Endometrial microvascular endothelial cells (primary cell): Measurements from ENCODE around the gene BHLHE40. TPM values are rescaled to one million over a fixed set of nuclear protein-coding genes. Genes with fewer than 3 reads are reported as not detected.
"Not testable (repeated sequence)": the region's sequence is repeated elsewhere in the genome, so short reads cannot be mapped to it uniquely, and the experiment has no call there.

Experiments
- in situ Hi-C: cut with HindIII; loops from 2 replicates; pipeline ENCODE4 v1.10.0; 2017; ENCODE audit warnings: low sequenced_read_pairs, low pct_unique_long_range_greater_than_20kb; ENCODE audit errors: inconsistent ontology term
- total RNA-seq: library from RNA; depleted of rRNA; stranded (reverse); fragments of >200 nt; gene quantifications from one replicate; pipeline ENCODE4 v1.2.3, GENCODE V29; 2015; ENCODE audit errors: inconsistent ontology term

BHLHE40 gene
- total RNA-seq, 1 donor from 2014 or later = 20.8 TPM

DNA sequence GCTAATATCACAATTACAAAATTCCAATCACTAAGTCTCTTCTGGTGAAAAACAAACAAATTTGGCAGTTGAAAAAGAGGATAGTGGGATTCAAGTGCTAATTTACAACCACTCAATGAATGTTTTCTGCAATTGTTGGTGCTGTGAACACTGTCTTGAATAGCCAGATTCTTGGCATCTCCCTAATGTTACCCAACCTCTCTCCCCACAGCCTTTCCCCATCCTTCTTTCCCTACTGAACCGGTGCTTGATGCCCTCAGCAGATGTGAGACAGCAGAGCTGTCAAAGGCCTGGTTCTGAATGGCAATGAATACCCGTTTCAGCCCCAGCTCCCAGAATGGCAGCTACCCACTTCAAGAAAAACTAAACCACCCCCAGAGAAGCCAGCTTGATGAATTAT lies 22.5 kb upstream of the BHLHE40 start:
- in situ Hi-C loops = no loop called here

DNA sequence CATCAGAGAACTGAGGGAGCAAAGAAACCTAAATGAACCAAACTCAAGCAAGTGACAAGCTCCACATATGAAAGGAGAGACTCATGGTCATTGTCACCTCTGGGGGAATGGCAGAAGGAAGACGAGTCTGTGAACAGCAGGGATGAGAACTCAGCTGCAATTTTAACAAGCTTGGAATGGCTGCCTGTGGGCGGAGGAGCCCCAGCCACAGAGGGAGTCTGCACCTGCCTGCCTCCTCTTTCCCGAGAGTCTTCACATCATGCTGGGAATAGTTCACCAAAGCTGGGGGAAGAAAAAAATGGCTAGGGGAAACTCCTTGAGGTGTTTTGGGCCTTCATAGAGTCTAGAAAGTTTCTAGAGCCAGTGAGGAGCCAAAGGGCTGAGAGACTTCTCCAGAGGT lies 21.3 kb upstream of the BHLHE40 start:
- in situ Hi-C loops = no loop called here

DNA sequence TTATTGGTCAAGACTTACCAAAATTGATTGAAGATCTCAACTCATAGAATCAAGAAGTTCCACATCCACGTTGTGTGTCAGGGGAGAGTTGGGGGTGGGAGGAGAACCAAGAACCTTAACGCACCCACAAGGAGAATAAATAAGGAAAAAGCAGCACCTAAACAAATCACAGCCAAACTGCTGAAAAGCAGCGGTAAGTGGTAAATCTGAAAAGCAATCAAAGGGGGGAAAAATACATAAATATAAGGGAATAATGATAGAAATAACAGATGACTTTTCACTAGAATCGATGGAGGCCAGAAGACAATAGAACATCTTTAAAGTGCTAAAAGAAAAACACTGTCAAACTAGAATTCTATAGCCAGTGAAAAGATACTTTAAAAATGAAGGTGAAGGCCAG lies 20.1 kb upstream of the BHLHE40 start:
- in situ Hi-C loops = no loop called here

GRCh38 chr3:4961865-4962264 lies 17.4 kb upstream of the BHLHE40 start:
- in situ Hi-C loops = not testable (repeated sequence)

GRCh38 chr3:4963669-4964570 lies 15.3 kb upstream of the BHLHE40 start:
- in situ Hi-C loops = no loop called here

DNA sequence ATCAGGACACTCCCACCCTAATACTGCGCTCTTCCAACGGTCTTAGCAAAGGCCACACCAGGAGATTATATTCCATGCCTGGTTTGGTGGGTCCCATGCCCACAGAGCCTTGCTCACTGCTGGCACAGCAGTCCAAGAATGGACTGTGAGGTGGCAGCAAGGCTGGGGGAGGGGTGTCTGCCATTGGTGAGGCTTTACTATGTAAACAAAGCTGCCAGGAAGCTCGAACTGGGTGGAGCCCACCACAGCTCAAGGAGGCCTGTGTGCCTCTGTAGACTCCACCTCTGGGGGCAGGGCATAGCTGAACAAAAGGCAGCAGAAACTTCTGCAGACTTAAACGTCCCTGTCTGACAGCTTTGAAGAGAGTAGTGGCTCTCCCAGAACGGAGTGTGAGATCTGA lies 13.2 kb upstream of the BHLHE40 start:
- in situ Hi-C loops = not testable (repeated sequence)

- in situ Hi-C loops = not testable (repeated sequence)
These were observed 11.6 kb upstream of the BHLHE40 start for GRCh38 chr3:4967683-4968082.

DNA sequence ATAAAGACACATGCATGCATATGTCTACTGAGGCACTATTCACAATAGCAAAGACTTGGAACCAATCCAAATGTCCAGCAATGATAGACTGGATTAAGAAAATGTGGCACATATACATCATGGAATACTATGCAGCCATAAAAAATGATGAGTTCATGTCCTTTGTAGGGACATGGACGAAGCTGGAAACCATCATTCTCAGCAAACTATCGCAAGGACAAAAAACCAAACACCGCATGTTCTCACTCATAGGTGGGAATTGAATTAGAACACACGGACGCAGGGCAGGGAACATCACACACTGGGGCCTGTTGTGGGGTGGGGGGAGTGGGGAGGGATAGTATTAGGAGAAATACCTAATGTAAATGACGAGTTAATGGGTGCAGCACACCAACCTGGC lies 7.8 kb upstream of the BHLHE40 start:
- in situ Hi-C loops = not testable (repeated sequence)

GRCh38 chr3:4971838-4972237 lies 7.4 kb upstream of the BHLHE40 start:
- in situ Hi-C loops = no loop called here

- in situ Hi-C loops = no loop called here
These were observed 6.3 kb upstream of the BHLHE40 start for GRCh38 chr3:4972652-4973643.

GRCh38 chr3:4974154-4974553 lies 5.1 kb upstream of the BHLHE40 start:
- in situ Hi-C loops = no loop called here

GRCh38 chr3:4976109-4976508 lies 3.1 kb upstream of the BHLHE40 start:
- in situ Hi-C loops = loop anchor here (25.0 kb wide), 1 partner anchor 239 kb away; no protein-coding TSS in a partner anchor

- in situ Hi-C loops = loop anchor here (25.0 kb wide), 1 partner anchor 240 kb away; no protein-coding TSS in a partner anchor
These were observed 2.0 kb upstream of the BHLHE40 start for GRCh38 chr3:4977001-4977852.

- in situ Hi-C loops = loop anchor here (25.0 kb wide), 1 partner anchor 241 kb away; no protein-coding TSS in a partner anchor
These were observed 1.4 kb upstream of the BHLHE40 start for GRCh38 chr3:4977853-4978203.

DNA sequence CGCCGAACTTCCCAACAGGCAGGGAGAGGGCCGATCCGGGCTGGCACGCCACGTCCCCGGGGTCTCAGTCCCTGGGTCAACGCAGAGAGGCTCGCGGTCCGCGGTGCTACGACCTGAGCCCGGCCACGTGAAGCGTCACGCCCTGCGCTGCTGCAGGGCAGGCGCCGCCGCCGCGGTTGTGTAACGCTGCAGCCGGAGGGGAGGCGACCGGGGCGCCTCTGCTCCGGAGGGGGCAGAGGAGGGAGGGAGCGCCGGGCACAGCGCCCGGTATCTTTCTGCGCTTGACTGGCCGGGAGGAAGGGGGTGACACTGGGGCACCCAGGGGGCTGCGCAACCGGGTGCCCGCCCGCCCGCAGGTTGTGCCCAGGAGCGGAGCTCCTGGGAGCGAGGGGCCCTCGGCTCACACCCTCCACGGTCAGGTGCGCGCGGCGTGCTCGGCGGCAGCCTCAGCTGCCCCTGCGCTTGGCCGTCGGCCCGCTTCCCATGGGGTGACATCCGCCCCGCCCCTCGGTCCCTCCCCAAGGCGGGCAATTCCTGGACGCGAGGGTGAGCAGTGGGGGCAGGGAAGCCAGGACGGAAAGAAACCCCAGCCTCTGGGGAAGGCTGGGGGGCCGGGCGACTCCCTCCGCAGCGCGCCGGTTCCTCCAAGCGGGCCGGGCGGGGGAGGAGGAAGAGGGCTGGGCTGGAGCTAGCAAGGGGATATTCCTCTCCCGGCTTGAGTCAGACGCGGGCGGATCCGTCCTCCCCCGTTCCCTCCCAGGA lies 852 bp upstream of the BHLHE40 start:
- in situ Hi-C loops = loop anchor here (25.0 kb wide), 1 partner anchor 241 kb away; no protein-coding TSS in a partner anchor

DNA sequence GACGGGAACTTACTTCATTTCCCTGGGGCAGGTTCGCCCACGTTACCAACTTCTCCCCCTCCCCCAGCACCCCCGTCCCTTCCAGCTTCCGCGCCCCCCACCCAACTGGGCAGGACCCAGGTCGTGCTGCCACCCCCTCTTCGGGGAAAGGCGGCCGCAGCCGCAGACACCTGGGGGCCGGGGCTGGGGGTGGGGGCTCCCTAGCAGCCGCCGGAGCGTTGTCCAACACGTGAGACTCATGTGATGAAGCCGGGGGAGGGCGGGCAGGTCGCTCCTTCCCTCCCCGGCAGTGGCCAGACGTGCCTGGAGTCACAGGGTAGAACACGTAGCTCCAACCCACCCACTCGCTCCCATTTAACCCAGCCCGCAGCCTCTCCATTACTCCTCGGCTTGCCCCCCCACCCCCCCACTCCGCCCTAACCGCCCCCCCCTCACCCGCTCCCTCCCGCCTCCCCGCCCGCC lies 240 bp upstream of the BHLHE40 start:
- in situ Hi-C loops = loop anchor here (25.0 kb wide), 1 partner anchor 242 kb away; no protein-coding TSS in a partner anchor
